GM23338 (cell line): ENCODE results near the gene KIF1C.

ENCODE experiments used
- CREB1 ChIP-seq: fragments of 250-450 bp; sonication (Bioruptor Pico); IDR thresholded peaks from 2 replicates; pipeline ENCODE4 v1.5.0; 2020; ENCODE audit warnings: low read depth, mild to moderate bottlenecking, moderate library complexity
- CTCF ChIP-seq, 2 experiments: fragments of 200-600 bp in 1 of 2; sonication (generic) in 1 of 2; conservative IDR thresholded peaks; 2 replicates each; pipeline versions ENCODE4 v1.5.1 to v1.6.1; 2016 to 2017; ENCODE audit warnings: antibody characterized with exemption in 2 of 2, low read depth in 2 of 2, mild to moderate bottlenecking in 2 of 2, moderate library complexity in 1 of 2
- EZH2 ChIP-seq: fragments of 200-600 bp; sonication (generic); IDR thresholded peaks from one replicate; pipeline ENCODE4 v1.8.0; 2017; ENCODE audit warnings: antibody characterized with exemption, mild to moderate bottlenecking, low read depth; ENCODE audit not compliant: unreplicated experiment
- EZH2phosphoT487 ChIP-seq: fragments of 200-600 bp; sonication (generic); IDR thresholded peaks from one replicate; pipeline ENCODE4 v1.8.1; 2018; ENCODE audit warnings: antibody characterized with exemption; ENCODE audit not compliant: unreplicated experiment
- JUNB ChIP-seq: IDR thresholded peaks from one replicate; pipeline ENCODE4 v1.6.1; 2016; ENCODE audit warnings: antibody characterized with exemption; ENCODE audit not compliant: unreplicated experiment
- NANOG ChIP-seq: IDR thresholded peaks from 2 replicates; pipeline ENCODE4 v1.6.1; 2016; ENCODE audit warnings: antibody characterized with exemption, borderline replicate concordance
- POLR2AphosphoS5 ChIP-seq: IDR thresholded peaks from 2 replicates; pipeline ENCODE4 v1.6.1; 2016; ENCODE audit warnings: antibody characterized with exemption, low read depth
- REST ChIP-seq: IDR thresholded peaks from one replicate; pipeline ENCODE4 v1.6.1; 2018; ENCODE audit warnings: antibody characterized with exemption; ENCODE audit not compliant: unreplicated experiment
- ZNF114 ChIP-seq: fragments of 250-450 bp; sonication (Bioruptor Pico); IDR thresholded peaks from 2 replicates; pipeline ENCODE4 v1.5.0; 2020; ENCODE audit warnings: mild to moderate bottlenecking, moderate library complexity
- ZNF462 ChIP-seq: fragments of 250-450 bp; sonication (Bioruptor Pico); IDR thresholded peaks from 2 replicates; pipeline ENCODE4 v1.5.0; 2020; ENCODE audit warnings: mild to moderate bottlenecking, moderate library complexity
- TF ChIP-seq, protein P1 (sequence below): IDR thresholded peaks from 2 replicates; pipeline ENCODE4 v1.6.1; 2016; ENCODE audit warnings: antibody characterized with exemption

- TF ChIP-seq EZH2 (no peak), CTCF (conservative IDR thresholded peaks at IDR 0.05; ENCODE audit: low read depth in 2 of 2) (no peak), REST (no peak), POLR2AphosphoS5 (no peak), CREB1 (CRISPR knock-in tag) (no peak), EZH2phosphoT487 (no peak), ZNF114 (CRISPR knock-in tag) (no peak), JUNB (no peak), ZNF462 (no peak), NANOG (no peak)
- TF ChIP-seq, protein P1, sequence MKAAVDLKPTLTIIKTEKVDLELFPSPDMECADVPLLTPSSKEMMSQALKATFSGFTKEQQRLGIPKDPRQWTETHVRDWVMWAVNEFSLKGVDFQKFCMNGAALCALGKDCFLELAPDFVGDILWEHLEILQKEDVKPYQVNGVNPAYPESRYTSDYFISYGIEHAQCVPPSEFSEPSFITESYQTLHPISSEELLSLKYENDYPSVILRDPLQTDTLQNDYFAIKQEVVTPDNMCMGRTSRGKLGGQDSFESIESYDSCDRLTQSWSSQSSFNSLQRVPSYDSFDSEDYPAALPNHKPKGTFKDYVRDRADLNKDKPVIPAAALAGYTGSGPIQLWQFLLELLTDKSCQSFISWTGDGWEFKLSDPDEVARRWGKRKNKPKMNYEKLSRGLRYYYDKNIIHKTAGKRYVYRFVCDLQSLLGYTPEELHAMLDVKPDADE, result no peak
Measured at GRCh38 chr17:4999430-5000093, 1.8 kb downstream of the KIF1C start.
